ENCODE measurements around the gene CD58.

The CD58 gene

GRCh38 chr1:116494745-116495144, 76.1 kb downstream of the CD58 start:
- H4K20me1 ChIP-seq (ENCODE audit: low read depth, low read length): no peaks in the 10 kb centered on the region
- H3K79me2 ChIP-seq (ENCODE audit: insufficient read depth, low read length): no peaks in the 10 kb centered on the region
- no peaks in the 10 kb centered on the region for H3K9me2 ChIP-seq (replicated peaks; ENCODE audit: insufficient read depth, low read length)
- no peaks in the 10 kb centered on the region for H3F3A ChIP-seq (ENCODE audit: insufficient read depth)
- H2AFZ ChIP-seq (ENCODE audit: low read depth, low read length, severe bottlenecking): no peak overlapping the region
- no peak overlapping the region for H3K4me3 ChIP-seq (ENCODE audit: insufficient read depth, low read length, poor library complexity, severe bottlenecking)
- TF ChIP-seq CTCF (IDR thresholded peaks at IDR 0.05; ENCODE audit: insufficient read depth, low read length, poor library complexity, severe bottlenecking) (no peak), EZH2phosphoT487 (conservative IDR thresholded peaks at IDR 0.05; ENCODE audit: low read length) (no peak)
- no peaks in the 10 kb centered on the region for H3K27me3 ChIP-seq (ENCODE audit: low read length)
- H3K27ac ChIP-seq (ENCODE audit: low read depth, low read length): no peak overlapping the region
- H3K4me2 ChIP-seq (ENCODE audit: low read depth, low read length, poor library complexity, severe bottlenecking): no peak overlapping the region
- no peak overlapping the region for H3K9ac ChIP-seq (ENCODE audit: low read length)
- no peaks in the 10 kb centered on the region for H3K9me3 ChIP-seq (ENCODE audit: insufficient read depth, low read length)
- H3K36me3 ChIP-seq (ENCODE audit: low read length): no peaks in the 10 kb centered on the region

- H4K20me1 ChIP-seq (ENCODE audit: low read depth, low read length): no peaks in the 10 kb centered on the region
- H3K9ac ChIP-seq (ENCODE audit: low read length): no peak overlapping the region
- H3K4me2 ChIP-seq (ENCODE audit: low read depth, low read length, poor library complexity, severe bottlenecking): no peak overlapping the region
Observed at GRCh38 chr1:116494353-116494692, 76.5 kb downstream of the CD58 start.

DNA sequence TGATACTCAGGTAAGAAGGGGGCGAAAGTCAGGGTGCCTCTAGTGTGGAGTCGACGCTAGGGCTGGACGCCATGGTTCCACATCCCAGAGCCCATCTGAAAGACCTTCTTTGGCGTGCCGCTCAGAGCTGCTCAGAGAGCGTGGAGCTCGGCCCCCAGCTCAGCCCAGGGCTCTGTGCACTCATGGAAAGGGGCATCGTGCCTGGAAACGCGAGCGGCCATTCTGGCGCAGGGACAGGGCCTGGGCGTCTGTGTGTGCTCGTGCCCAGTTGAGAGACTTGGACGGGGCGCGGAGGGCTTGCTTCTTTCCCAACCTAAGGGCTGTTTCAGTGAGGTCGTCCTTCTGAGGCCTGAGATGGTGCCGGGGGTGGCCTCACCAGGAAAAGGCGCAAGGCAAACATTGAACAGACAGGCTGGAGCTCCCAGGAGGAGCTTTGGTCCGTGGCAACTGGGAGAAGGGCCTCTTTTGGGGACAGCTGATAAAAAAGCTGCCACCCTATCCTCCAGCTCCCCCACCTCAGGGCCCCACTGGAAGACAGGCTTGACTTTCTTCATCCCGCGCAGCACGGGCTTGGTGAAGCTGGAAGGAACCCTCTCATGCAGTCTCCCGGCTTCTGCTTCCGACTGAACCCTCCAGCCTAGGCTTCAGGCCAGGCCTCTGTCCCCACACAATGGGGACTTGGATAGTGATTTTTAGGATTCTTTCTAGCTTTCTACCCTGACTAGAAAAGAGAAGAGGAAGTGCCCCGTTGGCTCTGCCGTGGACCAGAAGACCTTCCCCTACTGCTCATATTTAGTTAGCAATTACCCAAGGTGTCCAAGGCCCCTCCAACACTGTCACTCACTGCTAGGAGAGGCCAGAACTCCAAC, 77.1 kb downstream of the CD58 start:
- Histone ChIP-seq H3K27ac (ENCODE audit: low read depth, low read length) (no peak overlapping the region), H3F3A (ENCODE audit: insufficient read depth) (no peaks in the 10 kb centered on the region), H4K20me1 (ENCODE audit: low read depth, low read length) (no peaks in the 10 kb centered on the region), H3K36me3 (ENCODE audit: low read length) (no peaks in the 10 kb centered on the region), H3K4me2 (ENCODE audit: low read depth, low read length, poor library complexity, severe bottlenecking) (no peak overlapping the region), H2AFZ (ENCODE audit: low read depth, low read length, severe bottlenecking) (no peak overlapping the region), H3K79me2 (ENCODE audit: insufficient read depth, low read length) (no peaks in the 10 kb centered on the region), H3K4me3 (ENCODE audit: insufficient read depth, low read length, poor library complexity, severe bottlenecking) (no peak overlapping the region), H3K9me2 (replicated peaks; ENCODE audit: insufficient read depth, low read length) (no peaks in the 10 kb centered on the region), H3K27me3 (ENCODE audit: low read length) (no peaks in the 10 kb centered on the region), H3K9ac (ENCODE audit: low read length) (no peak overlapping the region), H3K9me3 (ENCODE audit: insufficient read depth, low read length) (no peaks in the 10 kb centered on the region)
- TF ChIP-seq CTCF (IDR thresholded peaks at IDR 0.05; ENCODE audit: insufficient read depth, low read length, poor library complexity, severe bottlenecking) (no peak), EZH2phosphoT487 (conservative IDR thresholded peaks at IDR 0.05; ENCODE audit: low read length) (no peak)

More at GRCh38 chr1:116494353-116494692, 76.5 kb downstream of the CD58 start:
- H3F3A ChIP-seq (ENCODE audit: insufficient read depth): no peaks in the 10 kb centered on the region
- no peaks in the 10 kb centered on the region for H3K9me3 ChIP-seq (ENCODE audit: insufficient read depth, low read length)
- no peaks in the 10 kb centered on the region for H3K9me2 ChIP-seq (replicated peaks; ENCODE audit: insufficient read depth, low read length)
- H3K36me3 ChIP-seq (ENCODE audit: low read length): no peaks in the 10 kb centered on the region
- TF ChIP-seq CTCF (IDR thresholded peaks at IDR 0.05; ENCODE audit: insufficient read depth, low read length, poor library complexity, severe bottlenecking): no peak
- TF ChIP-seq EZH2phosphoT487 (conservative IDR thresholded peaks at IDR 0.05; ENCODE audit: low read length): no peak
- H3K4me3 ChIP-seq (ENCODE audit: insufficient read depth, low read length, poor library complexity, severe bottlenecking): no peak overlapping the region
- H2AFZ ChIP-seq (ENCODE audit: low read depth, low read length, severe bottlenecking): no peak overlapping the region
- H3K27ac ChIP-seq (ENCODE audit: low read depth, low read length): no peak overlapping the region
- no peaks in the 10 kb centered on the region for H3K79me2 ChIP-seq (ENCODE audit: insufficient read depth, low read length)
- H3K27me3 ChIP-seq (ENCODE audit: low read length): no peaks in the 10 kb centered on the region
